Uterus (tissue), 2 donors: Measurements from ENCODE around the gene TTC7B.

Experiments
- POLR2A ChIP-seq, 2 donors: fragments of 450-650 bp; IDR thresholded peaks; one replicate each; pipeline ENCODE4 v1.6.1; 2016; ENCODE audit warnings: antibody characterized with exemption in 2 of 2, mild to moderate bottlenecking in 1 of 2, moderate library complexity in 1 of 2
- TF ChIP-seq, protein P1 (sequence below), 4 experiments: fragments of 200-600 bp in 2 of 4; fragments of 450-650 bp in 2 of 4; sonication (generic) in 2 of 4; IDR thresholded peaks; one replicate each; pipeline ENCODE4 v1.5.1; 2016 to 2019; ENCODE audit warnings: antibody characterized with exemption in 4 of 4, mild to moderate bottlenecking in 2 of 4, moderate library complexity in 1 of 4

GRCh38 chr14:90695997-90696660, 120.1 kb downstream of the TTC7B start:
- TF ChIP-seq, protein P1, sequence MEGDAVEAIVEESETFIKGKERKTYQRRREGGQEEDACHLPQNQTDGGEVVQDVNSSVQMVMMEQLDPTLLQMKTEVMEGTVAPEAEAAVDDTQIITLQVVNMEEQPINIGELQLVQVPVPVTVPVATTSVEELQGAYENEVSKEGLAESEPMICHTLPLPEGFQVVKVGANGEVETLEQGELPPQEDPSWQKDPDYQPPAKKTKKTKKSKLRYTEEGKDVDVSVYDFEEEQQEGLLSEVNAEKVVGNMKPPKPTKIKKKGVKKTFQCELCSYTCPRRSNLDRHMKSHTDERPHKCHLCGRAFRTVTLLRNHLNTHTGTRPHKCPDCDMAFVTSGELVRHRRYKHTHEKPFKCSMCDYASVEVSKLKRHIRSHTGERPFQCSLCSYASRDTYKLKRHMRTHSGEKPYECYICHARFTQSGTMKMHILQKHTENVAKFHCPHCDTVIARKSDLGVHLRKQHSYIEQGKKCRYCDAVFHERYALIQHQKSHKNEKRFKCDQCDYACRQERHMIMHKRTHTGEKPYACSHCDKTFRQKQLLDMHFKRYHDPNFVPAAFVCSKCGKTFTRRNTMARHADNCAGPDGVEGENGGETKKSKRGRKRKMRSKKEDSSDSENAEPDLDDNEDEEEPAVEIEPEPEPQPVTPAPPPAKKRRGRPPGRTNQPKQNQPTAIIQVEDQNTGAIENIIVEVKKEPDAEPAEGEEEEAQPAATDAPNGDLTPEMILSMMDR (IDR thresholded peaks at IDR 0.05): no peak
- no peak for TF ChIP-seq POLR2A (IDR thresholded peaks at IDR 0.05)
